ENCODE results near the gene CHRDL2.

Gene CHRDL2

DNA sequence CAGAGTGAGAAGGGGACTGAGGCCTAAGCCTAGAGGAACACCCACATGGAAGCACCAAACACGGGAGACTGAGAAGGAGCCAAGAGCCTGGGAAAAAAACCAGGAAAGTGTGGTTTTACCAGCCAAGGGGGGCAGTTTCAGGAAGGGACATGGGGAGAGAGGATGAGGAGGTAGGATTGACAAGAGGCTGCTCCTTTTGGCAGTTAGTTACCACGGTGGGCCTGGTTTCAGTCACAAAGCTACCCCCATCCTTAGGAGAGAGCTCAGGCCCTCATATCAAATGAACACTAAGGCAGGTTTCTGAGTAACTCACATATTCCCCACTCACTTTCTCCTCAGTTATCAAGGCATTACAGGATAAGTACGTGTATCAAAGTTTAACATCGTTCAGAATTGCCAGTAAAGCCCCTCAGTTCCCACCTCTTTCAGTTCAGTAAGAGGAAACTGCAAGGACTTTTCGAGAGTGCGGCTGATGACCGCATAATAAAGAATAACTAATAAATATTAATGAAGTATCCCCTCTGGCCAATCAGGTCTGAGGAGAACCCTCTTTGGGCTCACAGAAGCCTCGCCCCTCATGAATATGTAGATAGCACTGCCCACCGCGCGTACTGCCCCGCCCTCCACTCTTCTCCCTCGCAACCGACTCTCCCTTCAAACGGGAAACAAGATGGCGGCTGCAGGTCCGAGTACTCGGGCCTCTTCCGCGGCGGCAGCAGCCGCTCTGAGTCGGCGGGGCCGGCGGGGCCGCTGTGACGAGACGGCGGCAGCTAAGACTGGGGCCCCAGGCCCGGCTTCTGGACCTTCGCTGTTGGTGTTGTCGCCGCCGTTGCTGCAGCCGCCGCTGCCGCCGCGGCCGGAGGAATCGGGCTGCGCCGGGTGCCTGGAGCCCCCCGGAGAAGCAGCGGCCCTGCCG lies 17.2 kb upstream of the CHRDL2 start, which contains the start of gene RNF169:
RNF169 (plus strand) TSS at position 639 of the 916 bp plus-strand sequence; CDS start at position 671, 32 bp downstream.
- peak; percentile 93 for DNase-seq (ENCODE audit: low read depth)

DNA sequence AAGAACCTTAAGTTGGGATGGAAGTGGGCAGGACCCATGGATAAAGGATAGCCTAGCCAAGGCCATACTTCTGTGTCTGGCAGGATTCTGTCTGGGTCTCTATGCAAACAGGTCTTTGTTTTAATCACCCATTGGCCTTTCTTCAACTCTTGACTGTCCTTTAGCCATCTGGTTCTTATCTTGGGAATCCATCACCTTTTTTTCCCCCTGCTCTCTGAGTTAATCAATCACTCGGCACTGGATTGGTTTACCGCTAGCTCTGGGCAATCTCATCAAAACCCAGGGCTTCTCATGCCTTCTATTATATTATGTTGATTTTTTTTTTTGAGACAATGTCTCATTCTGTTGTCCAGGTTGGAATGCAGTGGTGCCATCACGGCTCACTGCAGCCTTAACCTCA lies 15.6 kb upstream of the CHRDL2 start:
- no peak for DNase-seq (ENCODE audit: low read depth)

DNA sequence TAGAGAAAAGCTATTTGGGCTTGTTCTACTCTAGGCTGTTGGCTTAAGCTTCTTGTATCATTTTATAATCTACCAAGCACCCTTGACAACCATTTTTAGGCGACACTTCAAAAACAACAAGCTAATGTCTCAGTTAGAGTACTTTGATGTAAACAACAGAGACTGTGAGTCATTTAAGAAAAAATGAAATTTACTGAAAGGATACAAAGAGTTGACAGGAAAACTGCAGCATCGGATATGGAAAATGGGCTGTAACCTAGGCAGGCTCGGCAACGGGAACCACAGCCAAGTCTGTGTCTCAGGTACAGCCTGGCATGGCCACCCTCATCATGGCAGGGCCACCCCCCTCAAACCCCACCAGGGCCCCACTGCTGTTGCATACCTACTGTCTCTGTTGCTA lies 13.1 kb upstream of the CHRDL2 start:
- DNase-seq (ENCODE audit: low read depth), result no peak

DNA sequence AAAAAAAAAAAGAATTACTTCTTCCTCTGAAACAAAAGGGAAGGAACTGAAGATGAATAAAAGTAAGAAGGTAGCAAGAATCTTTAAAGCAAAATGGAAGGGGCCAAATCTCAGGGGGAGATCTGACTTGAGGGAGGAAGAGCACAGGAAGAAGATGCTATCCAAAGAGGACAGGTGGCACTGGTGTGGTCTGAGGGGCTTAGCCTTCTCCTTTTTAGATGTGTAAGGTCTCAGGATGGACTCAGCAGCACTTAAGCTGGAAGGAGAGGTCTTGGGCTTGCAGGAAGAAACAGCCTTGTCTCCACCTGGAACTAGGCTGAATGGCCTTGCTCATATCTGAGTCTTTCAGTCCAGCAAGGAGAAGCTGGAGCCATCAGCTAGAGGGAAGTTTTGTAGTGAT lies 12.4 kb upstream of the CHRDL2 start:
- no peak for DNase-seq (ENCODE audit: low read depth)

- DNase-seq (ENCODE audit: low read depth), result no peak
Observed at GRCh38 chr11:74742070-74742469, 10.8 kb upstream of the CHRDL2 start.

GRCh38 chr11:74739546-74740270 lies 8.5 kb upstream of the CHRDL2 start:
- peak; percentile 47 for DNase-seq (ENCODE audit: low read depth)

GRCh38 chr11:74736031-74736430 lies 4.8 kb upstream of the CHRDL2 start:
- DNase-seq (ENCODE audit: low read depth), result no peak

DNA sequence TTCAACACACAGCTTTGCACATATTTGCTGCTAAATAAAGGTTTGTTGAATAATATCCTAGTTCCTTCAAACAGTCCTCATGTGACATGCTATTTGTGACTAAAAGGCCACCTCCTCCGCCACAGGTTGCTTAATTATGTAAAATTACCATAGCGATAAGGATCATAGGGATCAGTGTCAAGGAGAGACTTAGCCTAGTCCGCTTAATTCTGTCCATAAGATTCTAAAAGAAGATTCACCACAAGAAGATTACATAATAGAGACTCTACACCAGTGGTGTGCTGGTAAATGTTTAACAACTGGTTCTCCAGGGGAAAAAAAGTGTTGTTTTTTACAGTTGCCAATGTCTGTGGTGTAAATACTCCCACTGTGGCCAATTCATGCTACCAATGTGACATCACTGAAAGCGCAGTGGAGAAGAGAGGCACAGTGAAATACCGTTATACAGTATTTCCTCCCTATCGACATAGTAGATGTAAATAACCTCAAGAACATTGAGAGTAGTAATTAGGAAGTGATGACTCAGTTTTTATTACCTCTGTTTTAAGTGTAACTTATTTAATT lies 4.2 kb upstream of the CHRDL2 start:
- DNase-seq (ENCODE audit: low read depth), result no peak

DNA sequence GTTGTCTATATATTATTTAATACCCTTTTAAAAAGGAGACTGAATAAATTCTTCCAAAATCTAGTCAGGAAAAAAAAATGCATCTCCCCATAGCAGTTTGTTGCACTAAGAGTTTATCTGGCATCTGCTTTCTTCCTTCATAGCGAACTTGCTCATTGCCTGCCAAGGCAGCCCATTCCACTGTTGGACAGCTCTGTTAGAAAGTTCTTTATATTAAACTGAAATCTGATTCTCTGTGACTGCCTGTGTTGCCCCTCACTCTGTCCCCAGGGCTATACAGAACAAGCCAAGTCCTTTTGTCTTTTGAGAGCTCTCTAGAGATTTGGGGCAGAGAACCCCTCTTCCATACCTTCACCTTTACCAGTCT lies 3.3 kb upstream of the CHRDL2 start:
- no peak for DNase-seq (ENCODE audit: low read depth)

DNA sequence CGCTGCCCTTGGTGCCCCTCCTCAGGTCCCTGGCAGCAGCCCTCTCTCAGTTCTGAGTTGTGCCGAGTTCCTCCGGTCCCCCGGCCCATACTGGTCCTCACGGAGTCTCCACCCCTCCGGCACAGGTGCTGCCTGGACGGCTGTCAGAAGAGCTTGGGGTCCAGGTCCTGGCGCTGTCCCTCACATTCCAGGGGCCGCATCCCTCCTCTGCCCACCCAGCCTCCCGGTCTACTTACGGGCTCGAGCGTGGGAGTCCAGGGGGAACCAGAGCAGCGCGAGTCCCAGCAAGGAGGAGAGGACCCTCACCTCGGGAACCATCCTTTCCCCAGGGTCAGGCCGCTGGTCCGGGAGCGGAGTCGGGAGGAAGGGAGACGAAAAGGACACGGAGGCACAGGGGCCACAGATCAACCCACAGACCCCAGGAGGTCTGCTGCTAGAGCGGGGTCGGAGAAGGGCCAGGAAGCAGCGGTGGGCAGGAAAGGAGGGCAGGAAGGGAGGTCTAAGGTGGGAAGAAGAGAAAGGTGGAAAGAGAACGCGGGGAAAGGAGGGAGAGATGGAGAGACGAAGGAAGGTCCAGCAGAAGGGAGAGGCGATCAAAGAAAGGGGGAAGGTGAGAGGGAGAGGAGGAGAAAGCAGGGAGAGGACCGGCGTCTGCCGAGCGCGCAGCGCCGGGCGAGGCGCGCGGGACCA lies 510 bp downstream of the CHRDL2 start:
- no peak for DNase-seq (ENCODE audit: low read depth)

DNA sequence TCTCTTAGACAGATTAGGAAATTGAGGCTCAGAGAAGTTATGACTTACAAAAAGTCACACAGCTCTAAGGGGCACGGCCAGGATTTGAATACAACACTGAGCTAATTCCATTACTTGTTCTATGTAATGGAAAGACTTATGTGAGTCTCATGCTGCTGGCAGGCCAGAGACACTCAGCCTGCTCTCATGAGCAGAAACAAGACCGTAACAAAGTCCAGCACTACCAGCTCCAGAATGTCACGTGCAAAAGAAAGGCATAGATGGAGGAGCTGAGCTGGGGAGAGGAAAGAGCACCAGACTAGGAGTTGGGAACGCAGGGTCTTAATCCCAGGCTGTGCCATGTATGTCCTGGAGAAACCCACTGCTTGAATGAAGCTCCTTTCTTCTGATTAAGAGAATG lies 1.8 kb downstream of the CHRDL2 start:
- DNase-seq (ENCODE audit: low read depth), result no peak

- peak; percentile 61 for DNase-seq (ENCODE audit: low read depth)
Observed at GRCh38 chr11:74726547-74727182, 4.6 kb downstream of the CHRDL2 start.

DNA sequence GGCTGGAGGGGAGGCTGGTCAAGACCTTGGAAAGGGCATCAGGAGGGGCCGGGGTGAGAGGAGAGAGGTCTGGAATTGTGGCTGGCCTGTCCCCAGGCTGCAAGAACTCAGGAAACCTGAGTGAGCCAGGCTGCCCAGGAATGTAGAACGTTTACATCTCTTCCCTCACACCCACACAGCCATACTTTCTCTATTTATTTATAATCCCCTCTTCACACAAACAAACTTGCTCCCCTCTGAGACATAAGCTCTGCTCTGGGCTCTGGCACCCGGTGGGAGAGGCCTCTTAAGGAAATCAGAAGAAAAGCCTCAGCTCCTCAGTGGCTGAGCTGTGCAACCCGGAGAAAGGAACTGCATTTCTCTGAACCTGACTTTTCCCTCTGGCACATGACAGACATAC lies 5.5 kb downstream of the CHRDL2 start:
- no peak for DNase-seq (ENCODE audit: low read depth)

GRCh38 chr11:74723511-74723910 lies 7.7 kb downstream of the CHRDL2 start:
- no peak for DNase-seq (ENCODE audit: low read depth)

DNA sequence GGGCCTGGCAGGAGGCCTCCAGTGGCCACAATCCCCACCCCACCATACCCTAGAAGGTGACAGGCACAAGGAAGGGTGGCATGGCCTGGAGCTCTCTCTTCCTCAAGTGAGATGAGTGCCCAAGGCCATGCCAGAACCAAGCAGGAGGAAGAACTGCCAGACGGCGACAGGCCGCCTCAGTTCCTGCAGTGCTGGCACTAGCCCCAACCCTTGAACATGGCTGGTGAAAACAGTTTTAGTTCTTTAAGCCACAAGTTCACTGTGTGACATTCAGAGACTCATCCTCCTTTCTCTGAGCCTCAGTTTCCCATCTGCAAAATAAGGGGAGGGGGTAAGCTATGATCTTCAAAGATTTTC lies 9.8 kb downstream of the CHRDL2 start:
- no peak for DNase-seq (ENCODE audit: low read depth)

DNA sequence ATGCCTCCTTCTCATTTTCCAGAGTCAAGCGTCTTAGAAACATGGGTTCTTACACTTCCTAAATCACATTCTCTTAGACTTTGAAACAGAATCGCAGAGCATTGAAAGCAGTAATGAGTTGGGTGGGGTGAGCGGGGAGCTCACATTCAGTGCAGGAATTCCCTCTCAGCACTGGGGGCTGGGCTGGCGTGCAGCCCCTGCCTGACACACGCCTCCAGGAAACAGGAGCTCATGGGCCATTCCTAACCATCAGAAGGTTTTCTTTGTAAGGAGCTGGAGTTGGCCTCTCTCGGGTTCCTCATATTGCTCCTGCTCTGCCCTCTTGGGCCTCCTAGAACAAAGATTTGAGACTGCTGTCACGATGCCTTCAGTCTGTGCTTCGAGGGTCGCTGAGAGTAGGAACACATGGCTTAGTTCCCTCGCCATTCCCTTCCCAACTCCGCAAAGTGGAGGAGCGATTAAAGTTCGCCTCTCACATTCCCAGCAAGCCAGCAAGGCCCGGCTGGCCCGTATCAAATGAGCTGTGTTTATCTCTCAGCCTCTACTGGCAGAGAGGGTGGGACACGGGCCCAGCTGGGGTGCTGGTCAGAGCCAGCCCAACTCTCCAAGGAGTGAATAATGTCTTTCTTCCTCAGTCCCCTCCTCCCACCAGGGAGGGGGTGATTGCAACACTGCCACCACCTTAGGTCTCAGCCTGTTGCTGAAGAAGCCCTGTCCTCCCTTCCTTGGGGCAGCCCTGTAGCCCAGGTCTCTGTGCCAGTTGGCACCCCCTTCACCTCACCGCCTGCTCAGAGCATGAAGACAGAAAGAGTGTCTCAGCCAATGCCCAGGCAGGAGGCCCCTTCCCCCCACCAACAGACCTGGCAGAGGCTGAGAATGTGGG lies 10.4 kb downstream of the CHRDL2 start:
- DNase-seq (ENCODE audit: low read depth), result no peak

- no peak for DNase-seq (ENCODE audit: low read depth)
Observed at GRCh38 chr11:74719011-74719410, 12.2 kb downstream of the CHRDL2 start.

DNA sequence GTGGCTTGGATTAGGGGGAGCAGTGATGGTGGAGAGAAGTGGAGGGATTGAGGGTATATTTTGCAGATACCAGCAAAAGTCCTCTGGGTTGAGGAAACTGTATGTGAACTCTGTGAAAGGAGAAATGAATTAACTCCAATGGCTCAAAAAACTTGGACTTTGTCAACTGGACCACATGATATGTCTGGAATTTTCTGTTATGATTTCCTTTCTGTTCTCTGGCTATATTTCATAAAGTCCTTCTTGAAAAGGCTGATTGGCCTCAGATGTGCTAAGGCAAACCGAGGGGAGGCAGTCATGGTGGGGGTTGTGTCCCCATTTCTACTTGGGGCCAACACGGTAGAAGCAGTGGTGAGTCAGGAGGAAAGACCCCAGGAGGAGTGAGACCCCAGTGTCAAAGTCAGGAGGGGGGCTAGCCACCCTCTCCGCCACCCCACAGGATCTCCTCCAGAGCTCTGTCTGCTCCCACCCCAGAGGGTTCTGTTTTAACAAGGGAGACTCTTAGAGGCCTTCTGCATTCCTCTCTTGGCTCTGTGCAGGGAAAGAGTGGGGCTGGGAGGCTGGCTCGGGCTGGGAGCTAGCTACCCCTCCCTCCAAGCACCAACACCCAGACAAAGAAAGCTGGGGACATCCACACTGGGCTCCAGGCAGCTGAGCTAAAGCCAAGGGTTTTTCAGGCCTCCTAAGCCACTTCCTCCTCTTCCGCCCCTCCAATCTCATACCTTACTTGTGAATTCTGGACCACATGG lies 13.8 kb downstream of the CHRDL2 start:
- DNase-seq (ENCODE audit: low read depth), result no peak

- no peak for DNase-seq (ENCODE audit: low read depth)
Observed at GRCh38 chr11:74714904-74715303, 16.3 kb downstream of the CHRDL2 start.

DNA sequence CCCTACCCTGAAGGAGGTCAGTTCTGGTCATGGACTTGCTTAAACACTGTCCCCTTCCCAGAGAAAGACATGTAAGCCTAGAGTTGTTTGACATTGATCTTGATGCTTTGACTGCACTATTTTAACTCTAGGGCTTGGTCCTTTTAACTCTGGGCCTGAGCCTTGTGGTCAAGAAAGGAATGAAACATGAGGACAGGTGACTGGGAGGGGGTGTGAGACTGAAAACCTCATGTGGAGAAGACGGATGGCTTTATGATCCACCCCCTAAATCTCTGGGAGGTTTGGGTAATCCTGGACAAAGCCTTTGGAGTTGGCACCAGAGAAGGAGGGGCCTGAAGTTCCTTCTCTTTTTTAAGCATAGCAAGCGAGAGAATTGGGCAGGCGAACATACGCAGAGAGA lies 17.5 kb downstream of the CHRDL2 start:
- no peak for DNase-seq (ENCODE audit: low read depth)

Data from fibroblast of the conjunctiva (primary cell).